Measurements from ENCODE around the gene HDGFL2. TPM values are rescaled to one million over a fixed set of nuclear protein-coding genes. Genes with fewer than 3 reads are reported as not detected.

Gene HDGFL2
- total and polyA plus RNA-seq, 4 donors = 3.4 to 15.7 (median 14.1) TPM

DNA sequence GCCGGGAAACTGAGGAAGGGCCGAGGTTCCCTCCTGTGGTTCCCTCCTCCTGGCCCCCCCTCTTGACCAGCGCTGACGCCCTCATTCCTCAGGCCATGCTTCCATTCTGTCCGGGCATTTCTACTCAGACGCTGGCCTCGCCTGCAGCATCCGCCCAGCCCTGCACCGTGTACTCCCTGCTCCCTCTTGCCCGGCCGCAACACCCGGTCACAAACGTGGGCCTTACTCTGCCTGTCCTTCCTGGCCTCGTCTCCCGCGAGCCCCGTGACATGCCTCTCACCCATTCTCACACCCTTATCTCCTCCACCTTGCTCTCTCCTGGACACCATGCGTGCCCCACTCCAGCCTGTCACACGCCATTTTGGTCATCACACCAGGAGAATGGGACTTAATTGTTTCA is 11.3 kb downstream of the HDGFL2 start:
- DNase-seq (ENCODE audit: low spot score) = no peak
- H3K36me3 ChIP-seq (ENCODE audit: control insufficient read depth in 4 of 4, insufficient read depth in 3 of 4, low read depth in 1 of 4, low read length in 3 of 4) = peaks cover 2 to 15% (median 4%) of the 10 kb centered on the region in 4 donors

DNA sequence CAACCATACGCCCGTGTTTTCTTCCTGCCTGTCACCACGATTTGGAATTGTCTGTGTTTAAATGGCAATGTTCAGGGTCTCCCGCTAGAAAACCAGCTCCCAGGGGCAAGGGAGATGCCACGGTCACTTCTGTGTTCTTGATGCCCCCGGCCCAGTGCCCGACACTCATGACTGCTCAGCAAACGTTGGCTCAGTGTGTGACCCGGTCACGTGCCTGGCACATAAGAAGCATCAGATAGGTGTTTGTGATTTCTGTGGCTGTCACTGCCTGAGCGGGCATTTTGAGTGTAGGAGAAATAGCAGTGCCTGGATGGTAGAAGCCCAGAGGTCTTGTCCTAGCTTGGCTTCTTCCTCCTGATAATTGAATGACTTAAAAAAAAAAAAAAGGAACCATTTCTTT is 15.5 kb downstream of the HDGFL2 start:
- Histone ChIP-seq H3K27ac (ENCODE audit: low read depth in 1 of 2, low read length in 2 of 2) (no peak overlapping the region), H3K9me3 (ENCODE audit: control insufficient read depth in 4 of 4, low read length in 3 of 4) (no peaks in the 10 kb centered on the region), H3K4me3 (ENCODE audit: low read depth in 1 of 3, low read length in 3 of 3) (no peak overlapping the region), H3K9ac (ENCODE audit: low read depth in 1 of 2, low read length in 2 of 2) (no peak overlapping the region), H3K4me1 (ENCODE audit: control insufficient read depth in 4 of 4, insufficient read depth in 4 of 4, low read length in 3 of 4) (no peaks in the 10 kb centered on the region), H3K36me3 (ENCODE audit: control insufficient read depth in 4 of 4, insufficient read depth in 3 of 4, low read depth in 1 of 4, low read length in 3 of 4) (peaks cover 3 to 30% (median 5%) of the 10 kb centered on the region in 4 donors), H3K27me3 (ENCODE audit: control insufficient read depth in 4 of 4, insufficient read depth in 4 of 4, low read length in 3 of 4) (no peaks in the 10 kb centered on the region)
- WGBS = 90% methylated on average over 11 of the region's 11 CpGs
- TF ChIP-seq NR2F2 (IDR thresholded peaks at IDR 0.05) (no peak), FOXA2 (IDR thresholded peaks at IDR 0.05) (no peak), RXRA (IDR thresholded peaks at IDR 0.05) (no peak), HNF4G (IDR thresholded peaks at IDR 0.05) (no peak), RAD21 (IDR thresholded peaks at IDR 0.05) (no peak), EGR1 (IDR thresholded peaks at IDR 0.05; ENCODE audit: low read depth in 2 of 2) (no peak), JUND (IDR thresholded peaks at IDR 0.05) (no peak), YY1 (IDR thresholded peaks at IDR 0.05) (no peak), HNF4A (conservative IDR thresholded peaks at IDR 0.05) (no peak)
- TF ChIP-seq, protein P1, sequence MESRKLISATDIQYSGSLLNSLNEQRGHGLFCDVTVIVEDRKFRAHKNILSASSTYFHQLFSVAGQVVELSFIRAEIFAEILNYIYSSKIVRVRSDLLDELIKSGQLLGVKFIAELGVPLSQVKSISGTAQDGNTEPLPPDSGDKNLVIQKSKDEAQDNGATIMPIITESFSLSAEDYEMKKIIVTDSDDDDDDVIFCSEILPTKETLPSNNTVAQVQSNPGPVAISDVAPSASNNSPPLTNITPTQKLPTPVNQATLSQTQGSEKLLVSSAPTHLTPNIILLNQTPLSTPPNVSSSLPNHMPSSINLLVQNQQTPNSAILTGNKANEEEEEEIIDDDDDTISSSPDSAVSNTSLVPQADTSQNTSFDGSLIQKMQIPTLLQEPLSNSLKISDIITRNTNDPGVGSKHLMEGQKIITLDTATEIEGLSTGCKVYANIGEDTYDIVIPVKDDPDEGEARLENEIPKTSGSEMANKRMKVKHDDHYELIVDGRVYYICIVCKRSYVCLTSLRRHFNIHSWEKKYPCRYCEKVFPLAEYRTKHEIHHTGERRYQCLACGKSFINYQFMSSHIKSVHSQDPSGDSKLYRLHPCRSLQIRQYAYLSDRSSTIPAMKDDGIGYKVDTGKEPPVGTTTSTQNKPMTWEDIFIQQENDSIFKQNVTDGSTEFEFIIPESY (IDR thresholded peaks at IDR 0.05) = no peak
- TF ChIP-seq, protein P2, sequence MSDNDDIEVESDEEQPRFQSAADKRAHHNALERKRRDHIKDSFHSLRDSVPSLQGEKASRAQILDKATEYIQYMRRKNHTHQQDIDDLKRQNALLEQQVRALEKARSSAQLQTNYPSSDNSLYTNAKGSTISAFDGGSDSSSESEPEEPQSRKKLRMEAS (IDR thresholded peaks at IDR 0.05) = no peak
- TF ChIP-seq, protein P3, sequence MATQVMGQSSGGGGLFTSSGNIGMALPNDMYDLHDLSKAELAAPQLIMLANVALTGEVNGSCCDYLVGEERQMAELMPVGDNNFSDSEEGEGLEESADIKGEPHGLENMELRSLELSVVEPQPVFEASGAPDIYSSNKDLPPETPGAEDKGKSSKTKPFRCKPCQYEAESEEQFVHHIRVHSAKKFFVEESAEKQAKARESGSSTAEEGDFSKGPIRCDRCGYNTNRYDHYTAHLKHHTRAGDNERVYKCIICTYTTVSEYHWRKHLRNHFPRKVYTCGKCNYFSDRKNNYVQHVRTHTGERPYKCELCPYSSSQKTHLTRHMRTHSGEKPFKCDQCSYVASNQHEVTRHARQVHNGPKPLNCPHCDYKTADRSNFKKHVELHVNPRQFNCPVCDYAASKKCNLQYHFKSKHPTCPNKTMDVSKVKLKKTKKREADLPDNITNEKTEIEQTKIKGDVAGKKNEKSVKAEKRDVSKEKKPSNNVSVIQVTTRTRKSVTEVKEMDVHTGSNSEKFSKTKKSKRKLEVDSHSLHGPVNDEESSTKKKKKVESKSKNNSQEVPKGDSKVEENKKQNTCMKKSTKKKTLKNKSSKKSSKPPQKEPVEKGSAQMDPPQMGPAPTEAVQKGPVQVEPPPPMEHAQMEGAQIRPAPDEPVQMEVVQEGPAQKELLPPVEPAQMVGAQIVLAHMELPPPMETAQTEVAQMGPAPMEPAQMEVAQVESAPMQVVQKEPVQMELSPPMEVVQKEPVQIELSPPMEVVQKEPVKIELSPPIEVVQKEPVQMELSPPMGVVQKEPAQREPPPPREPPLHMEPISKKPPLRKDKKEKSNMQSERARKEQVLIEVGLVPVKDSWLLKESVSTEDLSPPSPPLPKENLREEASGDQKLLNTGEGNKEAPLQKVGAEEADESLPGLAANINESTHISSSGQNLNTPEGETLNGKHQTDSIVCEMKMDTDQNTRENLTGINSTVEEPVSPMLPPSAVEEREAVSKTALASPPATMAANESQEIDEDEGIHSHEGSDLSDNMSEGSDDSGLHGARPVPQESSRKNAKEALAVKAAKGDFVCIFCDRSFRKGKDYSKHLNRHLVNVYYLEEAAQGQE (IDR thresholded peaks at IDR 0.05) = no peak
- TF ChIP-seq, protein P4, sequence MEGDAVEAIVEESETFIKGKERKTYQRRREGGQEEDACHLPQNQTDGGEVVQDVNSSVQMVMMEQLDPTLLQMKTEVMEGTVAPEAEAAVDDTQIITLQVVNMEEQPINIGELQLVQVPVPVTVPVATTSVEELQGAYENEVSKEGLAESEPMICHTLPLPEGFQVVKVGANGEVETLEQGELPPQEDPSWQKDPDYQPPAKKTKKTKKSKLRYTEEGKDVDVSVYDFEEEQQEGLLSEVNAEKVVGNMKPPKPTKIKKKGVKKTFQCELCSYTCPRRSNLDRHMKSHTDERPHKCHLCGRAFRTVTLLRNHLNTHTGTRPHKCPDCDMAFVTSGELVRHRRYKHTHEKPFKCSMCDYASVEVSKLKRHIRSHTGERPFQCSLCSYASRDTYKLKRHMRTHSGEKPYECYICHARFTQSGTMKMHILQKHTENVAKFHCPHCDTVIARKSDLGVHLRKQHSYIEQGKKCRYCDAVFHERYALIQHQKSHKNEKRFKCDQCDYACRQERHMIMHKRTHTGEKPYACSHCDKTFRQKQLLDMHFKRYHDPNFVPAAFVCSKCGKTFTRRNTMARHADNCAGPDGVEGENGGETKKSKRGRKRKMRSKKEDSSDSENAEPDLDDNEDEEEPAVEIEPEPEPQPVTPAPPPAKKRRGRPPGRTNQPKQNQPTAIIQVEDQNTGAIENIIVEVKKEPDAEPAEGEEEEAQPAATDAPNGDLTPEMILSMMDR (IDR thresholded peaks at IDR 0.05; ENCODE audit: low read depth, low read length, missing input control) = no peak
- no peak for DNase-seq (ENCODE audit: low spot score)

More for the DNA sequence above, 11.3 kb downstream of the HDGFL2 start:
- 95% methylated on average over 19 of the region's 19 CpGs for WGBS
- Histone ChIP-seq H3K9me3 (ENCODE audit: control insufficient read depth in 4 of 4, low read length in 3 of 4) (no peaks in the 10 kb centered on the region), H3K4me1 (ENCODE audit: control insufficient read depth in 4 of 4, insufficient read depth in 4 of 4, low read length in 3 of 4) (no peaks in the 10 kb centered on the region), H3K4me3 (ENCODE audit: low read depth in 1 of 3, low read length in 3 of 3) (no peak overlapping the region), H3K9ac (ENCODE audit: low read depth in 1 of 2, low read length in 2 of 2) (no peak overlapping the region), H3K27me3 (ENCODE audit: control insufficient read depth in 4 of 4, insufficient read depth in 4 of 4, low read length in 3 of 4) (no peaks in the 10 kb centered on the region), H3K27ac (ENCODE audit: low read depth in 1 of 2, low read length in 2 of 2) (no peak overlapping the region)
- TF ChIP-seq EGR1 (IDR thresholded peaks at IDR 0.05; ENCODE audit: low read depth in 2 of 2) (no peak), JUND (IDR thresholded peaks at IDR 0.05) (no peak), HNF4A (conservative IDR thresholded peaks at IDR 0.05) (no peak), NR2F2 (IDR thresholded peaks at IDR 0.05) (no peak), TAF1 (conservative IDR thresholded peaks at IDR 0.05) (no peak), SP1 (IDR thresholded peaks at IDR 0.05) (no peak), HNF4G (IDR thresholded peaks at IDR 0.05) (no peak)
- TF ChIP-seq, protein P4 (IDR thresholded peaks at IDR 0.05; ENCODE audit: low read depth, low read length, missing input control) = no peak
- TF ChIP-seq, protein P3 (IDR thresholded peaks at IDR 0.05) = no peak

Data from liver (tissue), 9 donors.